PC-3 (cell line): ENCODE results near the gene PTS. TPM values are rescaled to one million over a fixed set of nuclear protein-coding genes. Genes with fewer than 3 reads are reported as not detected.

Source experiments
- ATAC-seq: fragments of 200-7000 bp; cut with Tn5 transposase; 2 replicates; pipeline ENCODE4 v1.9.1; 2020; ENCODE audit warnings: mild to moderate bottlenecking, moderate library complexity
- BruUV-seq: library from RNA; stranded (reverse); fragments of 400-500 nt; replicated peaks from 2 replicates; lab custom pipeline; 2021; lab: Mats Ljungman, UMichigan
- CTCF ChIA-PET: fragments of 300-600 bp; sonication (Branson Sonifier 250); formaldehyde crosslinking; loops from one replicate; lab custom pipeline; 2022; ENCODE audit warnings: antibody characterized with exemption; lab: Charles Lee
- POLR2A ChIA-PET: fragments of 300-600 bp; sonication (Branson Sonifier 250); formaldehyde crosslinking; loops from one replicate; lab custom pipeline; 2022; ENCODE audit warnings: antibody characterized with exemption; ENCODE audit not compliant: unreplicated experiment; lab: Charles Lee
- DNase-seq: peaks from one replicate; pipeline ENCODE4 v3.0.0-alpha.2; 2015
- H2AFZ ChIP-seq: fragments of 300-600 bp; sonication (generic); 2 replicates; pipeline ENCODE4 v1.6.0; 2016; ENCODE audit warnings: antibody characterized with exemption, low read length
- H3F3A ChIP-seq: fragments of 300-600 bp; sonication (generic); one replicate; pipeline ENCODE4 v1.6.0; 2017; ENCODE audit warnings: antibody characterized with exemption, low read length, control low read depth, mild to moderate bottlenecking; ENCODE audit not compliant: unreplicated experiment
- H3K27ac ChIP-seq: fragments of 300-600 bp; sonication (generic); 2 replicates; pipeline ENCODE4 v1.5.1; 2016; ENCODE audit warnings: mild to moderate bottlenecking, low read length
- H3K27me3 ChIP-seq: fragments of 300-600 bp; sonication (generic); 2 replicates; pipeline ENCODE4 v1.6.1; 2016; ENCODE audit warnings: low read length, mixed read lengths
- H3K36me3 ChIP-seq: fragments of 300-600 bp; sonication (generic); 2 replicates; pipeline ENCODE4 v1.6.1; 2016; ENCODE audit warnings: low read depth, mixed run types, low read length, mixed read lengths
- H3K4me1 ChIP-seq: fragments of 300-600 bp; sonication (generic); 2 replicates; pipeline ENCODE4 v1.5.1; 2016; ENCODE audit warnings: low read length; ENCODE audit not compliant: insufficient read depth
- H3K4me2 ChIP-seq: fragments of 300-600 bp; sonication (generic); 2 replicates; pipeline ENCODE4 v1.6.0; 2016; ENCODE audit warnings: low read length
- H3K4me3 ChIP-seq: fragments of 300-600 bp; sonication (generic); 2 replicates; pipeline ENCODE4 v1.5.1; 2016; ENCODE audit warnings: mild to moderate bottlenecking, low read length, mixed read lengths
- H3K79me2 ChIP-seq: fragments of 300-600 bp; sonication (generic); 2 replicates; pipeline ENCODE4 v1.6.1; 2017; ENCODE audit warnings: low read length, mixed read lengths
- H3K9ac ChIP-seq: fragments of 300-600 bp; sonication (generic); 2 replicates; pipeline ENCODE4 v1.6.0; 2016; ENCODE audit warnings: mild to moderate bottlenecking, low read length
- H3K9me2 ChIP-seq: fragments of 300-600 bp; sonication (generic); replicated peaks from 2 replicates; pipeline ENCODE4 v1.6.1; 2016; ENCODE audit warnings: mixed run types, low read length, mixed read lengths
- H3K9me3 ChIP-seq: fragments of 300-600 bp; sonication (generic); 2 replicates; pipeline ENCODE4 v1.6.1; 2016; ENCODE audit warnings: low read length, mixed read lengths
- H4K20me1 ChIP-seq: fragments of 300-600 bp; sonication (generic); 2 replicates; pipeline ENCODE4 v1.6.1; 2016; ENCODE audit warnings: low read length, mixed read lengths
- CTCF ChIP-seq: fragments of 300-600 bp; sonication (generic); conservative IDR thresholded peaks from 2 replicates; pipeline ENCODE4 v1.5.1; 2017; ENCODE audit warnings: antibody characterized with exemption, low read depth, mild to moderate bottlenecking, low read length
- EZH2 ChIP-seq: fragments of 300-600 bp; sonication (generic); IDR thresholded peaks from one replicate; pipeline ENCODE4 v1.6.1; 2017; ENCODE audit warnings: antibody characterized with exemption, mild to moderate bottlenecking, low read length; ENCODE audit not compliant: unreplicated experiment
- EZH2phosphoT487 ChIP-seq: fragments of 300-600 bp; sonication (generic); IDR thresholded peaks from 2 replicates; pipeline ENCODE4 v1.6.1; 2018; ENCODE audit warnings: mild to moderate bottlenecking, antibody characterized with exemption, low read length, borderline replicate concordance
- intact Hi-C: fragments of 100-400 bp; cut with micrococcal nuclease; formaldehyde crosslinking; loops from 2 replicates; pipeline ENCODE4 v1.9.0; 2023
- total RNA-seq: library from RNA; depleted of rRNA; stranded (reverse); fragments of >200 nt; gene quantifications from 2 replicates; pipeline ENCODE4 v1.2.3, GENCODE V29; 2014

PTS gene
- total RNA-seq, 1 experiment from 2014 or later = 77.4 TPM

- no TSS peak for BruUV-seq
- ChIA-PET CTCF (no interaction called here), POLR2A (no interaction called here)
- intact Hi-C loops = no loop called here
- Histone ChIP-seq H3K9ac (no peak overlapping the region), H4K20me1 (no peaks in the 10 kb centered on the region), H3K36me3 (peaks cover 27% of the 10 kb centered on the region), H3F3A (no peaks in the 10 kb centered on the region), H3K27me3 (no peaks in the 10 kb centered on the region), H3K9me2 (no peaks in the 10 kb centered on the region), H3K4me2 (no peak overlapping the region), H3K79me2 (no peaks in the 10 kb centered on the region), H3K27ac (no peak overlapping the region), H3K9me3 (no peaks in the 10 kb centered on the region), H2AFZ (no peak overlapping the region), H3K4me1 (no peaks in the 10 kb centered on the region), H3K4me3 (no peak overlapping the region)
- TF ChIP-seq EZH2 (no peak), EZH2phosphoT487 (no peak), CTCF (no peak)
- ATAC-seq = no peak
- no peak for DNase-seq
Measured at GRCh38 chr11:112235750-112236390, 9.6 kb downstream of the PTS start.

DNA sequence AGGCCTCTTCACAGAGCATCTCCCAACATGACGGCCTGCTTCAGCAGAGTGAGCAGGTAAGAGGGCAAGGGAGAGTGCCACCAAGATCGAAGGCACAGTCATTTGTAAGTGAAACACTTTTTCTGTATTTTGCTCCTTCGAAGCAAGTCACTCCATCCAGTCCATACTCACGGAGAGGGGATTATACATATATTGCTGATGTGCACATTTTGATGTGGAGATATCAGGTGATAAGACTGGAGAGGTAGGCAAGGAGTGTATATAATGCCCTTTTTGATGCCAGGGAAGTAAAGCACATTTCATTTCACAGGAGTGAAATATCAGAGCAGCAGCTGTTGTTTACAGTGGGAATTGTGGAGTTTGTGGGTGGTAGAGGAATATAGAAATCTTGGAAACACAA lies 11.2 kb downstream of the PTS start:
- Histone ChIP-seq H3K27me3 (no peaks in the 10 kb centered on the region), H3F3A (no peaks in the 10 kb centered on the region), H3K4me1 (no peaks in the 10 kb centered on the region), H3K9ac (no peak overlapping the region), H3K36me3 (peaks cover 21% of the 10 kb centered on the region), H3K4me3 (no peak overlapping the region), H3K9me2 (no peaks in the 10 kb centered on the region), H4K20me1 (no peaks in the 10 kb centered on the region), H3K4me2 (no peak overlapping the region), H3K27ac (no peak overlapping the region), H3K9me3 (no peaks in the 10 kb centered on the region), H3K79me2 (no peaks in the 10 kb centered on the region), H2AFZ (no peak overlapping the region)
- ChIA-PET CTCF (no interaction called here), POLR2A (no interaction called here)
- intact Hi-C loops = no loop called here
- DNase-seq (no peak), ATAC-seq (peak; percentile 18; the same call in 1 of the 2 replicates)
- TF ChIP-seq EZH2 (no peak), EZH2phosphoT487 (no peak), CTCF (no peak)
- no TSS peak for BruUV-seq

- no peak overlapping the region for H2AFZ ChIP-seq
- H3F3A ChIP-seq = no peaks in the 10 kb centered on the region
- no peaks in the 10 kb centered on the region for H3K4me1 ChIP-seq
- intact Hi-C loops = no loop called here
- ATAC-seq (peak; percentile 76), DNase-seq (no peak)
- no peaks in the 10 kb centered on the region for H3K27me3 ChIP-seq
- no peak overlapping the region for H3K4me3 ChIP-seq
- no TSS peak for BruUV-seq
- ChIA-PET POLR2A (no interaction called here), CTCF (no interaction called here)
- no peaks in the 10 kb centered on the region for H3K9me3 ChIP-seq
- peaks cover 16% of the 10 kb centered on the region for H3K36me3 ChIP-seq
- TF ChIP-seq EZH2 = no peak
- no peak for TF ChIP-seq EZH2phosphoT487
- H3K9ac ChIP-seq = no peak overlapping the region
- H3K79me2 ChIP-seq = no peaks in the 10 kb centered on the region
- no peak overlapping the region for H3K27ac ChIP-seq
- H3K4me2 ChIP-seq = no peak overlapping the region
- H3K9me2 ChIP-seq = no peaks in the 10 kb centered on the region
- no peaks in the 10 kb centered on the region for H4K20me1 ChIP-seq
Measured at GRCh38 chr11:112238041-112238440, 11.8 kb downstream of the PTS start.
